Suprapubic skin (tissue), 4 donors: ENCODE results near the gene ABHD1. TPM values are rescaled to one million over a fixed set of nuclear protein-coding genes. Genes with fewer than 3 reads are reported as not detected.

Source experiments
- DNase-seq, 2 donors: peaks; one replicate each; pipeline ENCODE4 v3.0.0-alpha.2; 2019; ENCODE audit warnings: low spot score in 2 of 2
- H3K27ac ChIP-seq: fragments of 200-600 bp; sonication (generic); one replicate; pipeline ENCODE4 v1.5.1; 2019
- H3K27me3 ChIP-seq: fragments of 200-600 bp; sonication (generic); one replicate; pipeline ENCODE4 v1.5.1; 2019
- H3K36me3 ChIP-seq: fragments of 200-600 bp; sonication (generic); one replicate; pipeline ENCODE4 v1.5.1; 2019
- H3K4me1 ChIP-seq: fragments of 200-600 bp; sonication (generic); one replicate; pipeline ENCODE4 v1.5.1; 2019
- H3K4me3 ChIP-seq: fragments of 200-600 bp; sonication (generic); one replicate; pipeline ENCODE4 v1.5.1; 2019; ENCODE audit warnings: mild to moderate bottlenecking
- H3K9me3 ChIP-seq: fragments of 200-600 bp; sonication (generic); one replicate; pipeline ENCODE4 v1.5.1; 2019
- CTCF ChIP-seq, 2 donors: fragments of 200-600 bp in 1 of 2; fragments of 450-650 bp in 1 of 2; sonication (generic) in 1 of 2; IDR thresholded peaks; one replicate each; pipeline ENCODE4 v1.5.1; 2016 to 2019; ENCODE audit warnings: antibody characterized with exemption in 2 of 2, mild to moderate bottlenecking in 1 of 2, moderate library complexity in 1 of 2
- EP300 ChIP-seq: sonication (generic); formaldehyde crosslinking; IDR thresholded peaks from one replicate; pipeline ENCODE4 v1.6.1; 2017; ENCODE audit warnings: antibody characterized with exemption
- POLR2A ChIP-seq, 2 donors: fragments of 450-650 bp; IDR thresholded peaks; one replicate each; pipeline ENCODE4 v1.6.1; 2017; ENCODE audit warnings: antibody characterized with exemption in 2 of 2, mild to moderate bottlenecking in 2 of 2, moderate library complexity in 2 of 2
- POLR2AphosphoS5 ChIP-seq, 3 donors: sonication (generic); formaldehyde crosslinking; IDR thresholded peaks; one replicate each; pipeline ENCODE4 v1.6.1; 2017; ENCODE audit warnings: antibody characterized with exemption in 3 of 3
- WGBS: methylation state at CpG from one replicate; pipeline ENCODE4 v1.1.5; 2018; 5-methylcytosine and 5-hydroxymethylcytosine counted together
- total RNA-seq, 4 donors: library from RNA; depleted of rRNA; stranded (reverse); fragments of >200 nt; gene quantifications; one replicate each; pipeline ENCODE4 v1.1.0, GENCODE V29; 2016

The ABHD1 gene
- total RNA-seq, 4 donors from 2014 or later: not detected

GRCh38 chr2:27122791-27123190 is 824 bp upstream of the ABHD1 start:
- peak overlapping the region; percentile 60 for H3K4me3 ChIP-seq
- peaks cover 13% of the 10 kb centered on the region for H3K27me3 ChIP-seq
- TF ChIP-seq POLR2A (IDR thresholded peaks at IDR 0.05): no peak
- TF ChIP-seq CTCF (IDR thresholded peaks at IDR 0.05): no peak
- TF ChIP-seq POLR2AphosphoS5 (IDR thresholded peaks at IDR 0.05): no peak
- no peak for TF ChIP-seq EP300
- WGBS: 89% methylated on average over 7 of the region's 7 CpGs
- no peak for DNase-seq
- H3K27ac ChIP-seq: no peak overlapping the region
- no peaks in the 10 kb centered on the region for H3K9me3 ChIP-seq
- no peaks in the 10 kb centered on the region for H3K36me3 ChIP-seq
- H3K4me1 ChIP-seq: peaks cover 27% of the 10 kb centered on the region

- H3K9me3 ChIP-seq: no peaks in the 10 kb centered on the region
- peaks cover 14% of the 10 kb centered on the region for H3K4me1 ChIP-seq
- TF ChIP-seq POLR2A (IDR thresholded peaks at IDR 0.05) (no peak), CTCF (IDR thresholded peaks at IDR 0.05) (no peak), EP300 (no peak), POLR2AphosphoS5 (IDR thresholded peaks at IDR 0.05) (no peak)
- H3K36me3 ChIP-seq: peaks cover 7% of the 10 kb centered on the region
- no peak overlapping the region for H3K27ac ChIP-seq
- H3K4me3 ChIP-seq: no peak overlapping the region
- DNase-seq: no peak
- 92% methylated on average over 3 of the region's 3 CpGs for WGBS
- H3K27me3 ChIP-seq: no peaks in the 10 kb centered on the region
Observed at GRCh38 chr2:27125104-27125503, 1.5 kb downstream of the ABHD1 start.

- TF ChIP-seq CTCF (IDR thresholded peaks at IDR 0.05) (no peak), EP300 (no peak), POLR2AphosphoS5 (IDR thresholded peaks at IDR 0.05) (no peak), POLR2A (IDR thresholded peaks at IDR 0.05) (no peak)
- no peaks in the 10 kb centered on the region for H3K27me3 ChIP-seq
- H3K36me3 ChIP-seq: peaks cover 19% of the 10 kb centered on the region
- peak in 1 of 2 donors; percentile 6 for DNase-seq
- no peak overlapping the region for H3K4me3 ChIP-seq
- 52% methylated on average over 5 of the region's 5 CpGs for WGBS
- no peak overlapping the region for H3K27ac ChIP-seq
- H3K4me1 ChIP-seq: peaks cover 14% of the 10 kb centered on the region
- H3K9me3 ChIP-seq: no peaks in the 10 kb centered on the region
Observed at GRCh38 chr2:27126252-27126710, 2.7 kb downstream of the ABHD1 start.

- H3K36me3 ChIP-seq: peaks cover 33% of the 10 kb centered on the region
- no peak overlapping the region for H3K27ac ChIP-seq
- TF ChIP-seq POLR2AphosphoS5 (IDR thresholded peaks at IDR 0.05): no peak
- no peak for TF ChIP-seq EP300
- no peak for TF ChIP-seq POLR2A (IDR thresholded peaks at IDR 0.05)
- no peak for TF ChIP-seq CTCF (IDR thresholded peaks at IDR 0.05)
- no peak overlapping the region for H3K4me3 ChIP-seq
- peaks cover 18% of the 10 kb centered on the region for H3K4me1 ChIP-seq
- H3K9me3 ChIP-seq: no peaks in the 10 kb centered on the region
- no peaks in the 10 kb centered on the region for H3K27me3 ChIP-seq
- 71% methylated on average over 2 of the region's 9 CpGs for WGBS
- DNase-seq: peak in 1 of 2 donors; percentile 26
Observed at GRCh38 chr2:27127883-27128667, 4.5 kb downstream of the ABHD1 start.

- no peak overlapping the region for H3K27ac ChIP-seq
- WGBS: 79% methylated on average over 11 of the region's 11 CpGs
- peaks cover 33% of the 10 kb centered on the region for H3K36me3 ChIP-seq
- no peaks in the 10 kb centered on the region for H3K27me3 ChIP-seq
- no peak overlapping the region for H3K4me3 ChIP-seq
- no peaks in the 10 kb centered on the region for H3K9me3 ChIP-seq
- no peak for TF ChIP-seq POLR2AphosphoS5 (IDR thresholded peaks at IDR 0.05)
- no peak for TF ChIP-seq CTCF (IDR thresholded peaks at IDR 0.05)
- no peak for TF ChIP-seq POLR2A (IDR thresholded peaks at IDR 0.05)
- no peak for TF ChIP-seq EP300
- DNase-seq: no peak
- H3K4me1 ChIP-seq: peaks cover 18% of the 10 kb centered on the region
Observed at GRCh38 chr2:27128668-27129571, 5.3 kb downstream of the ABHD1 start.
